GM12874 (cell line): ENCODE measurements around the gene YBEY.

Experiments used
- CTCF ChIP-seq: IDR thresholded peaks from 2 replicates; pipeline ENCODE4 v1.5.1; 2011; ENCODE audit warnings: low read depth, mild to moderate bottlenecking, control low read depth, low read length, moderate library complexity; ENCODE audit not compliant: insufficient read depth

The YBEY gene

DNA sequence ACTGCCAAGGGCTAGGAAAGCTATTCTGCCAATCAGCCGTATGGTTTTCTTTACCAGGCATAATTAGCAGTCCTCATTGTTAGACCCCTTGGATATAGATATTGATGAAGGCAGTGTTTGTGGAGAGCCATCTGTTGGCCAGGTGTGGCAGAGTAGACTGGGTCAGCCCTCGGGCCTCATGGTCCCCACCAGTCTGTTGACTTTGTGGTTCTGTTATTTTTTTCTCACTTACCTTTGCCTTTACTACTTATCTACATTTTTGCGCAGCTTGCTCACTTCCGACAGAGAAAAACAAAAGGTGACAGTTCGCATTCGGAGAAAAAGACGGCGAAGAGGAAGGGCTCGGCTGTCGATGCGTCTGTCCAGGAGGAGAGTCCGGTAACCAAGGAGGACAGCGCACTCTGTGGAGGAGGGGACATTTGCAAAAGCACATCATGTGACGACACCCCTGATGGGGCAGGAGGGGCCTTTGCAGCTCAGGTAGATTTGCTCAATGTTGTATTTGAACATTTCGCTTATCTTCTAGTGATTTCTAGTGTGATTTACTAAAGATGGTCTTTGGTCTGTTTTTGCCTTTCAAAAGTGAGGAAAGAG, 40.1 kb downstream of the YBEY start:
- no peak for TF ChIP-seq CTCF

GRCh38 chr21:46327711-46328110, 41.6 kb downstream of the YBEY start:
- no peak for TF ChIP-seq CTCF

DNA sequence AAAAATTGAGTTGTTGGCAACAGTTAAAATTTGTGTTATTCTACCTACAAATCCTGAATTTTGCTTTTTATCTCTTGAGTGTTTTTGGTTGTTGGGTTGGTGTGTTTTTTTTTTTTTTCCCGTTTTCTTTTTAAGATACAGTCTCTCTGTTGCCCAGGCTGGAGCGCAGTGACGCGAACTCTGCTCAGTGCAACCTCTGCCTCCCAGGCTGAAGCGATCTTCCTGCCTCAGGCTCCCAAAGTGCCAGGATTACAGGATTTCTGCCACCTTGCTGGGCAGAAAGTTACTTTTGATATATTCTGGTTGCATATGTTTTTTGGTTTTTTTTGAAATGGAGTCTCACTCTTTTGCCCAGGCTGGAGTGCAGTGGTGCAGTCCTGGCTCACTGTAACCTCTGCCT, 42.0 kb downstream of the YBEY start:
- no peak for TF ChIP-seq CTCF

GRCh38 chr21:46329796-46330195, 43.7 kb downstream of the YBEY start:
- no peak for TF ChIP-seq CTCF

DNA sequence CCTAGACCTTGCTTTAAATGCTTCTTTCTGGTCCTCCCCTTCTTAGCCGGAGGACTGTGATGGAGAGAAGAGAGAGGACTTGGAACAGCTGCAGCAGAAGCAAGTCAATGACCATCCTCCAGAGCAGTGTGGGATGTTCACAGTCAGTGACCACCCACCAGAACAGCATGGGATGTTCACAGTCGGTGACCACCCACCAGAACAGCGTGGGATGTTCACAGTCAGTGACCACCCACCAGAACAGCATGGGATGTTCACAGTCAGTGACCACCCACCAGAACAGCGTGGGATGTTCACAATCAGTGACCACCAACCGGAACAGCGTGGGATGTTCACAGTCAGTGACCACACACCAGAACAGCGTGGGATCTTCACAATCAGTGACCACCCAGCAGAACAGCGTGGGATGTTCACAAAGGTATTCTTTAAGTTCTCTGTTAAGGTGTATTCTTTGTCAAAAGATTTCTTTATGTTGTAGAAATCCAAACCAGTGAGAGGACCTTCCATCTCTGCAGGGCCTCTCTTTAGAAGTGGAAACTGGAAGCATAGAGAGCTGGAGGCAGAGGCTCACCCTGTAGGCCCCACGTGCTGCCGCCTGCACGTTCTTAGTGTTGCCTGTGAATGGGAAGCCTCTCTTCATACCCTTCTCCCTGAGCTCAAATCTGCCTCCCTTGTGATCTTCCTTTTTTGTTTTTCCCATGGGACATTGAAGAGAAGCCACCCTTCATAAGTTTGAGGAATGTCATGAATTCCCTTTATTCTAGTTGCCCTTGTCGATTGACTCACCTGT, 48.4 kb downstream of the YBEY start:
- TF ChIP-seq CTCF = no peak

GRCh38 chr21:46336603-46337002, 50.5 kb downstream of the YBEY start:
- TF ChIP-seq CTCF = no peak

- TF ChIP-seq CTCF = no peak
These were observed 54.9 kb downstream of the YBEY start for GRCh38 chr21:46340998-46341397.
